ENCODE data around the gene SEMA4A.
A peak's percentile ranks its signal among the peaks of the same experiment; 100 is the strongest.
"Not testable (repeated sequence)": the region's sequence is repeated elsewhere in the genome, so short reads cannot be mapped to it uniquely, and the experiment has no call there.

SEMA4A gene

GRCh38 chr1:156153362-156153761 is at the start of gene SEMA4A:
SEMA4A (plus strand) TSS chr1:156153585; CDS start chr1:156154579, 994 bp downstream.
- DNase-seq = no peak

GRCh38 chr1:156104065-156104810 is 49.1 kb upstream of the SEMA4A start:
- DNase-seq = peak; percentile 64

DNA sequence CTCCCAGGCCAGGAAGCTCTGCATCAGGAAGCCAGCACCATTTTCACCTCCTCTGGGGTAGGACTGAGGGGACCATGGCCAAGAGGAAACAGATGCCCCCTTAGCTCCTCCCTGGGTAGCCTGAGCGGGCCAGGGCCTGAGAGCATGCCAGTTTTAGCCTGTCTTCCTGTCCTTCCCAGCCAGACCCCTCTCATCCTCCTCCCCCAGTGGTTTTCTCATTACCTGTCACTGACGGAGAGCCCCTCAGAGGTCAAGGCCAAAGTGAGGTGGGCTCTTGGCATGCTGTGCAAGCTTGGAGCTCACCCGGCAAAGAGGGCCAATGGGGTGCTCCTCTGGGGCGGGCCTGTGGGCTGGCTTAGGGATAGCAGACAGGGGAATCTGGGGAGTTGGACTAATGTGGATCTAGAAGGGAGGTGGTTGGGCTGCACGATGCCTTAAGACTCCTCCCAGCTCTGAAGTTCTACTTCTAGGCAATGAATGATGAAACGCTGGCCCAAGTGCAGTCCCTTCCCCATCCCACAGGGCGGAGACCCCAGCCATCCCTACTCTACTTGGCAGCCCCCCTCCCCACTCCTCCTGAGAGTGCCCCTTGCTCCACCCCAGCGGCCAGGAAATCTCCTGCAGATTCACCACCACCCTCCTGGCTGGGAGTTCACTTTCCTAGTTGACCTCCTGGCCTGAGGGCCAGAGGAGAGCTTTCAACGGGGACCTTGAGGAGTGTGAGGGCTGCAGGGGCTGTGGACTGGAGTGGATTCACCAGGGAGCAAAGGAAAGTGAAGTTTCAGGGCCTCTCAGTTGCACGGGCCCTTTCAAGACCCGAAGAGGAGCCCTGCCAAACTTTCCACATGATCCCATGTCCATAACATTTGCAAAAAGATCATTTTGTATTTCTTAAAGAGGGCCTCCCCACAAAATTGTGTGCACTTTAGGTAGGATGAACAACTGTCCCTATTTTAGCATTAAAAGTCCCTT is 48.2 kb upstream of the SEMA4A start:
- DNase-seq = no peak

- no peak for DNase-seq
Observed at GRCh38 chr1:156106624-156107488, 46.5 kb upstream of the SEMA4A start.

DNA sequence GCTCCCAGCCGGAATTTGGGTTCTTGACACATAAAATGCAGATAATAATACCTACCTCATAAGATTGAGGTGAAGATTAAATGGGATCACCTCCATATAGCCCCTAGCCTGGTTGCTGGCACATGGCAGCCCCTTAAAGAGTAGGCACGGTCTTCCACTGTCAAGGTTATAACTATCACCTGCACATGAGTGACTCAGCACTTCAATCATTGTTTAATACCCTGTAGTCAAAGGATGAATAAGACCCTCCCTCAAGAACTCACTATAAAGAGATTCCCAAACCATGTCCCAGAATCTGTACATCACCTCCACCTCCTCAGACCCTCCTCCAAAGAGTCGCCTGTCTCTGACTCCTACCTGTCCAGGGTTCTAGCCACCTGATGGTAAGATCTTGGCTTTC is 45.3 kb upstream of the SEMA4A start:
- DNase-seq = no peak

GRCh38 chr1:156108664-156109241 is 44.6 kb upstream of the SEMA4A start:
- DNase-seq = no peak

GRCh38 chr1:156110252-156110651 is 43.1 kb upstream of the SEMA4A start:
- DNase-seq = no peak

DNA sequence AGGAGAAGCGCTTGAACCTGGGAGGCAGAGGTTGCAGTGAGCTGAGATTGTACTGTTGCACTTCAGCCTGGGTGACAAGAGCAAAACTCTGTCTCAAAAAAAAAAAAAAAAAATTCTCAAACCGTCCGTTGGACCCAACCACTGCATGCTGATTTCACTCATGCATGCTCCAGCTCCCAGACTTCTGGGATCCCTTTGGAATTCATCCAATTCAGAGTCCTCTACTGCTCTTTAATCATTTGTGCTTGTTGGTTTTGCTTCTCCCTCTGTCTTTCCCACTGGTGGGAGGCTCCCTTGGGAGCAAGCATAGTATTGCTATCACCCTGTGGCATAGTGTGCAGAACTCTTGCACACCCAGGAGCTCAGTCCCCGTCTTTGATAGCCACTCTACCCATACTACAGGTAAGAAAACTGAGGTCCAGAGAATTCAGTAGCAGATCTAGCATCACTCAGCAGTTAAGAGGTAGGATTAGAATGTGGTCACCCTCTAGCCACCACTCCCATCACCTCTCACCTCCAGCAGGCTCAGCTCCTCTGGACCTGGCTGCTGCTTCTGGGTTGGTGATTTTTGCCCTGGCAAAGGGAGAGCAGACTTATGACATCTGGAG is 41.9 kb upstream of the SEMA4A start:
- no peak for DNase-seq

GRCh38 chr1:156112276-156113137 is 40.9 kb upstream of the SEMA4A start:
- DNase-seq = no peak

DNA sequence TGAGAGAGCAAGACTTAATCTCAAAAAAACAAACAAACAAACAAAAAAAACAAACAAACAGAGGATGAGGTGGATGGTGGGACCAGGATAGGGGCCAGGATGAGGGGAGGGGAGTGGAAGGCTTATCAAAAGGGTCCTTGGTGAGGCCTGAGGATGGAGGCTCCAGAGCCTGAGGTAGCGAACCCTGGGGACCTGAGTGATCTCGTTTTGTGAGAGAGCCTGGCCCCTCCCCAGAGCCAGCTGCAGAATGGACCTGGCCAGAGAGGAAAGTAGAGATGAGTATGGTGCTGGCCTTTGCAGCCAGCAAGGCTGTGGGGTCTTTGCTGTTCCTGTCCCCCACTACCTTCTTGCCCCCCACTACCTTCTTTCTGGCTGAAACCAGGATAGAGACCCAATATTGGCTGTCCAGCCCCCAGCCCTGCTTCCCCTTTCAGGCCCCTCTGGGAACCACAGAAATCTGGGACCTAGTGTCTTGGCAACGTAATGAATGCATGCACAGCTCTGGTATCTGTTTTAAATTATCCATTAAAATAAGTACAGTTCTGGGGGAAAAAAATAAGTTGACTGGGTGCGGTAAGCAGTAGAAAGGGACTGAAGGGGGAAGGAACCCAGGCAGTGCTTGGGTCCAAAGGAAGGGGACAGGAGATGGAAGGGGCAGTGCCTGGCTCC is 40.0 kb upstream of the SEMA4A start:
- DNase-seq = no peak

DNA sequence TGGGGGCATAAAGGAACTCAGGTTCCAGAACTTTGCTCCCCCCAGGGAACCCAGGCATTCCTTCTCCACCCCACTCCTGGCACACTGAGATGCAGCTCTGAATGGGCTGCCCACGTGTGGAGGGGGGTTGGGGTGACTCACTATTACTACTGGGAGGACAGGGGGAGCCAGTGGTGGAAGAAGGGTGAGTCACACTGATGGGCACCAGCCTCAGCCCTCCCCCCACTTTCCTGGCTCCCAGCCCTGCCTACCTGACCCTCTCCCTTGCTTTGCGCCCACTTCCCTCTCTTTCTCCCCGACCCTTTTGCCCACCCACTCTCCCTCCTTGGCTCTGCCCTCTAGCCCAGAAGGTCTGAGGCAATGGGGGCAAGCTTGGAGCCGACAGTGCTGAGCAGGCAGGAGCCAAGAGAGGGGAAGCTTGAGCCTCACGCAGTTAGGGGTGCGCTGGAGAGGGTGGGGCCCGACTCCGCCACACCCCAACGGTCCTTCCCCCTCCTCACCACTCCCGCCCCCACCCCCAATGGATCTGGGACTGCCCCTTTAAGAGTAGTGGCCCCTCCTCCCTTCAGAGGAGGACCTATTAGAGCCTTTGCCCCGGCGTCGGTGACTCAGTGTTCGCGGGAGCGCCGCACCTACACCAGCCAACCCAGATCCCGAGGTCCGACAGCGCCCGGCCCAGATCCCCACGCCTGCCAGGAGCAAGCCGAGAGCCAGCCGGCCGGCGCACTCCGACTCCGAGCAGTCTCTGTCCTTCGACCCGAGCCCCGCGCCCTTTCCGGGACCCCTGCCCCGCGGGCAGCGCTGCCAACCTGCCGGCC is 39.1 kb upstream of the SEMA4A start, which contains the start of gene LMNA:
TSS of gene LMNA (plus strand) at position 611 of the 818 bp plus-strand sequence. CDS start 208 bp downstream, outside the sequence.
- DNase-seq = peak; percentile 64

GRCh38 chr1:156114919-156115513 is 38.4 kb upstream of the SEMA4A start:
- no peak for DNase-seq

- DNase-seq = no peak
Observed at GRCh38 chr1:156115514-156116374, 37.6 kb upstream of the SEMA4A start.

- not testable (repeated sequence) for DNase-seq
Observed at GRCh38 chr1:156116731-156117130, 36.7 kb upstream of the SEMA4A start.

DNA sequence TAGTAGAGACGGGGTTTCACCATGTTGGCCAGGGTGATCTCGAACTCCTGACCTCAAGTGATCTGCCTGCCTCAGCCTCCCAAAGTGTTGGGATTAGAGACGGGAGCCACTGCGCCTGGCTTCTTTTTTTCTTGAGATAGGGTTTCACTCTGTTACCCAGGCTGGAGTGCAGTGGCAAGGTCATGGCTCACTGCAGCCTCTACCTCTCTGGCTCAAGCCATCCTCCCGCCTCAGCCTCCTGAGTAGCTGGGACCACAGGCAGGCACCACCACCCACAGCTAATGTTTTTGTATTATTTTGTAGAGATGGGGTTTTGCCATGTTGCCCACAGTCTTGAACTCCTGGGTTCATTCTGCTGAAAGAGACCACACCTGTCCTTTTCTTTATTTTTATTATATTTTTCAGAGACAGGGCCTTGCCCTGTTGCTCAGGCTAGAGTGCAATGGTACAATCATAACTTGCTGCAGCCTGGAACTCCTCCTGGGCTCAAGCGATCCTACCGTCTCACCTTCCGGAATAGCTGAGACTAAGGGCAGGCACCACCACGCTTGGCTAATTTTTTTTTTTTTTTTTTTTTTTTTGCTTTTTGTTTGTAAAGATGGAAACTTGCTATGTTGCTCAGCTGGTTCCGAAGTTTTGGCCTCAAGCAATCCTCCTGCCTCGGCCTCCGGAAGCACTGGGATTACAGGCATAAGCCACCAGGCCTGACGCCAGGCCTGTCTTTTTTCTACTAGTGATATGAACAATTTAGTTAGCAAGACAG is 35.8 kb upstream of the SEMA4A start:
- DNase-seq = no peak

DNA sequence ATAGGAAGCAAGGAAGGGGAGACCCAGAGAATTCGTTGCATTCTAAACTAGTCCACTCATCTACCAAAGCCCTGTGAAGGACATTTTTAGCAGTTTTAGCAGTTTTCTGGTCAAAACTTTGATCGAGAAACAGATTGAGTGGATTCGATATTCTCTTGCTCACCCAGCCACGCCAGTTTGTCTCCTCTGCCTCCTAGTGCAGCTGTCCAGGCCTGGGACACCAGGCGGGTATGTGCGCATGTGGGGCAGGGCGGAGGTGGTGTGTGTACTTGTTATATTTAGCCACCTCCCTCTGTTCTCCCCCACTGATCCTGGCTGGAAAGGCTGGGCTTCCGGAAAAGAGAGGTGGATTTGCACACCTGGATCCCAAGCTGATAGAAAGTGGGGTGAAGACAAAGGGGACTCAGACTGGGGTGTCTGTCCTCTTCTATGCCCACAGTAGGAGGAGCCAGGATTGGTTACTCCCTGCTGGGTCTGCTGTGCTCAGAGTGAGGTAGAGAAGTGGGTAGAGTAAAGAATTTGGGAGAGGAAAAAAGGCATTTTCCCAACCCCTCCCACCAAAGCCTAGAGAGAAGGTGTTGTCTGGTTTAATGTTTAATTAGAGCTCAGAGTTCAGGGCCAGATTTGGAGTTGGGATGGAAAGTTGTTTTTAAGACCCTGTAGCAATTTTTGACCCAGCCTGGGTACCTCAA is 35.1 kb upstream of the SEMA4A start:
- DNase-seq = no peak
